OCI-LY3 (cell line): ENCODE measurements around the gene MED13.

Experiments used
- H2AFZ ChIP-seq: fragments of 200-600, 300-600 bp; shearing (Covaris generic); 2 replicates; pipeline ENCODE4 v1.6.0; 2014; ENCODE audit warnings: antibody characterized with exemption, low read depth, low read length
- H3K27ac ChIP-seq: fragments of 200-600, 300-600 bp; sonication (generic); 2 replicates; pipeline ENCODE4 v1.5.1; 2014; ENCODE audit warnings: mild to moderate bottlenecking, low read length, moderate library complexity, mixed read lengths
- H3K27me3 ChIP-seq: fragments of 200-600, 300-600 bp; sonication (generic); 2 replicates; pipeline ENCODE4 v1.6.1; 2014; ENCODE audit warnings: low read depth, low read length, mixed read lengths
- H3K36me3 ChIP-seq: fragments of 200-600, 300-600 bp; sonication (generic); replicated peaks from 2 replicates; pipeline ENCODE3; 2014; ENCODE audit warnings: low read depth, low read length, mixed read lengths
- H3K4me1 ChIP-seq: fragments of 300-600, 200-600 bp; sonication (generic); 2 replicates; pipeline ENCODE4 v1.6.1; 2014; ENCODE audit warnings: low read length, mixed read lengths
- H3K4me2 ChIP-seq: fragments of 200-600, 300-600 bp; sonication (generic); 2 replicates; pipeline ENCODE4 v1.6.1; 2014; ENCODE audit warnings: low read length, mixed read lengths
- H3K4me3 ChIP-seq: fragments of 300-600, 200-600 bp; sonication (generic); 2 replicates; pipeline ENCODE4 v1.5.1; 2014; ENCODE audit warnings: antibody characterized with exemption, mild to moderate bottlenecking, low read length, moderate library complexity
- H3K79me2 ChIP-seq: fragments of 300-600, 200-600 bp; shearing (Covaris generic); 2 replicates; pipeline ENCODE4 v1.6.1; 2014; ENCODE audit warnings: mild to moderate bottlenecking, low read length, mixed read lengths
- H3K9ac ChIP-seq: fragments of 300-600, 200-600 bp; shearing (Covaris generic); 2 replicates; pipeline ENCODE4 v1.6.0; 2014; ENCODE audit warnings: mild to moderate bottlenecking, low read length, moderate library complexity
- H3K9me3 ChIP-seq: fragments of 200-600, 300-600 bp; shearing (Covaris generic); 2 replicates; pipeline ENCODE4 v1.6.1; 2014; ENCODE audit warnings: low read length, mixed read lengths; ENCODE audit not compliant: insufficient read depth
- H4K20me1 ChIP-seq: fragments of 200-600, 300-600 bp; sonication (generic); 2 replicates; pipeline ENCODE4 v1.6.1; 2016; ENCODE audit warnings: low read length, mixed read lengths; ENCODE audit not compliant: insufficient read depth
- CTCF ChIP-seq: fragments of 200-600, 300-600 bp; sonication (generic); IDR thresholded peaks from 2 replicates; pipeline ENCODE4 v1.5.1; 2014; ENCODE audit warnings: antibody characterized with exemption, low read length, low read depth
- EZH2phosphoT487 ChIP-seq: fragments of 200-600 bp; shearing (Covaris generic); IDR thresholded peaks from 2 replicates; pipeline ENCODE4 v1.6.1; 2018; ENCODE audit warnings: antibody characterized with exemption, mixed run types, low read depth

The MED13 gene

GRCh38 chr17:62090021-62090824 is 25.1 kb upstream of the MED13 start:
- no peaks in the 10 kb centered on the region for H4K20me1 ChIP-seq

GRCh38 chr17:62089334-62089733 is 24.3 kb upstream of the MED13 start:
- TF ChIP-seq EZH2phosphoT487 = no peak
- no peak for TF ChIP-seq CTCF
- Histone ChIP-seq H4K20me1 (no peaks in the 10 kb centered on the region), H3K4me2 (no peak overlapping the region), H2AFZ (no peak overlapping the region), H3K4me1 (peaks cover 27% of the 10 kb centered on the region), H3K36me3 (no peaks in the 10 kb centered on the region), H3K9me3 (no peaks in the 10 kb centered on the region), H3K9ac (no peak overlapping the region), H3K4me3 (no peak overlapping the region), H3K27ac (no peak overlapping the region), H3K79me2 (no peaks in the 10 kb centered on the region), H3K27me3 (peaks cover 8% of the 10 kb centered on the region)

More at GRCh38 chr17:62090021-62090824, 25.1 kb upstream of the MED13 start:
- Histone ChIP-seq H3K4me1 (peaks cover 29% of the 10 kb centered on the region), H2AFZ (no peak overlapping the region), H3K4me3 (no peak overlapping the region), H3K79me2 (no peaks in the 10 kb centered on the region), H3K4me2 (no peak overlapping the region), H3K27ac (no peak overlapping the region), H3K9ac (no peak overlapping the region), H3K36me3 (no peaks in the 10 kb centered on the region), H3K27me3 (peaks cover 11% of the 10 kb centered on the region), H3K9me3 (no peaks in the 10 kb centered on the region)
- TF ChIP-seq EZH2phosphoT487 (no peak), CTCF (no peak)

- Histone ChIP-seq H3K4me1 (peaks cover 4% of the 10 kb centered on the region), H3K4me2 (no peak overlapping the region), H4K20me1 (no peaks in the 10 kb centered on the region), H3K79me2 (no peaks in the 10 kb centered on the region), H2AFZ (no peak overlapping the region), H3K9me3 (no peaks in the 10 kb centered on the region), H3K27me3 (peaks cover 8% of the 10 kb centered on the region), H3K9ac (no peak overlapping the region), H3K36me3 (no peaks in the 10 kb centered on the region), H3K4me3 (no peak overlapping the region), H3K27ac (no peak overlapping the region)
- TF ChIP-seq CTCF = no peak
- TF ChIP-seq EZH2phosphoT487 = no peak
Observed at GRCh38 chr17:62086737-62087136, 21.7 kb upstream of the MED13 start.

GRCh38 chr17:62085511-62086408 is 20.7 kb upstream of the MED13 start:
- 0 out of 2 replicates have a peak, but pooled peaks cover 3% of the 10 kb centered on the region for H3K4me1 ChIP-seq
- H3K4me3 ChIP-seq = no peak overlapping the region
- no peaks in the 10 kb centered on the region for H4K20me1 ChIP-seq
- TF ChIP-seq CTCF = no peak
- no peak for TF ChIP-seq EZH2phosphoT487
- H3K9ac ChIP-seq = no peak overlapping the region
- H3K36me3 ChIP-seq = no peaks in the 10 kb centered on the region
- peak overlapping the region; percentile 39; the same call in 1 of the 2 replicates for H2AFZ ChIP-seq
- no peaks in the 10 kb centered on the region for H3K9me3 ChIP-seq
- H3K27me3 ChIP-seq = peaks cover 8% of the 10 kb centered on the region
- H3K4me2 ChIP-seq = no peak overlapping the region
- no peaks in the 10 kb centered on the region for H3K79me2 ChIP-seq
- no peak overlapping the region for H3K27ac ChIP-seq
